Liver (tissue), 9 donors: Measurements from ENCODE around the gene INSC. TPM values are rescaled to one million over a fixed set of nuclear protein-coding genes. Genes with fewer than 3 reads are reported as not detected.
A peak's percentile ranks its signal among the peaks of the same experiment; 100 is the strongest.

ENCODE experiments used
- DNase-seq: peaks from one replicate; pipeline ENCODE4 v3.0.0-alpha.2; 2017; ENCODE audit warnings: low spot score
- H3K27ac ChIP-seq, 2 donors: one replicate each; pipeline ENCODE4 v1.7.0; 2013; ENCODE audit warnings: inconsistent platforms in 2 of 2, low read length in 2 of 2, control low read depth in 1 of 2, low read depth in 1 of 2, mild to moderate bottlenecking in 1 of 2
- H3K27me3 ChIP-seq, 4 donors: one replicate each; pipeline versions ENCODE4 v1.6.1 to v1.7.0; 2013; ENCODE audit warnings: low read length in 3 of 4, inconsistent platforms in 1 of 4, mild to moderate bottlenecking in 1 of 4, moderate library complexity in 1 of 4; ENCODE audit not compliant: control insufficient read depth in 4 of 4, insufficient read depth in 4 of 4
- H3K36me3 ChIP-seq, 4 donors: one replicate each; pipeline versions ENCODE4 v1.6.1 to v1.7.0; 2013; ENCODE audit warnings: low read length in 3 of 4, mild to moderate bottlenecking in 3 of 4, low read depth in 1 of 4, moderate library complexity in 1 of 4; ENCODE audit not compliant: control insufficient read depth in 4 of 4, insufficient read depth in 3 of 4
- H3K4me1 ChIP-seq, 4 donors: one replicate each; pipeline versions ENCODE4 v1.6.1 to v1.7.0; 2013; ENCODE audit warnings: low read length in 3 of 4, mild to moderate bottlenecking in 3 of 4, moderate library complexity in 1 of 4; ENCODE audit not compliant: control insufficient read depth in 4 of 4, insufficient read depth in 4 of 4
- H3K4me3 ChIP-seq, 3 donors: one replicate each; pipeline versions ENCODE4 v1.6.1 to v1.7.0; 2013; ENCODE audit warnings: low read length in 3 of 3, control low read depth in 1 of 3, low read depth in 1 of 3, mild to moderate bottlenecking in 1 of 3
- H3K9ac ChIP-seq, 2 donors: one replicate each; pipeline ENCODE4 v1.7.0; 2013; ENCODE audit warnings: low read length in 2 of 2, mild to moderate bottlenecking in 2 of 2, moderate library complexity in 2 of 2, control low read depth in 1 of 2, low read depth in 1 of 2
- H3K9me3 ChIP-seq, 4 donors: one replicate each; pipeline versions ENCODE4 v1.6.1 to v1.7.0; 2013; ENCODE audit warnings: low read length in 3 of 4; ENCODE audit not compliant: control insufficient read depth in 4 of 4
- EGR1 ChIP-seq, 2 donors: IDR thresholded peaks; 2 replicates each; pipeline ENCODE4 v1.6.1; 2016 to 2018; ENCODE audit warnings: antibody characterized with exemption in 2 of 2, low read depth in 2 of 2
- FOXA1 ChIP-seq: IDR thresholded peaks from 2 replicates; pipeline ENCODE4 v1.6.1; 2016; ENCODE audit warnings: antibody characterized with exemption
- FOXA2 ChIP-seq: IDR thresholded peaks from 2 replicates; pipeline ENCODE4 v1.6.1; 2016; ENCODE audit warnings: antibody characterized with exemption
- GABPA ChIP-seq, 2 donors: IDR thresholded peaks in 1 of 2; conservative IDR thresholded peaks in 1 of 2; 2 replicates each; pipeline ENCODE4 v1.6.1; 2016; ENCODE audit warnings: antibody characterized with exemption in 2 of 2, mild to moderate bottlenecking in 1 of 2, moderate library complexity in 1 of 2
- HNF4G ChIP-seq: IDR thresholded peaks from 2 replicates; pipeline ENCODE4 v1.6.1; 2016; ENCODE audit warnings: antibody characterized with exemption
- JUND ChIP-seq, 2 donors: IDR thresholded peaks; 2 replicates each; pipeline ENCODE4 v1.6.1; 2016; ENCODE audit warnings: antibody characterized with exemption in 2 of 2
- RAD21 ChIP-seq, 2 donors: IDR thresholded peaks; 2 replicates each; pipeline ENCODE4 v1.6.1; 2016; ENCODE audit warnings: antibody characterized with exemption in 2 of 2, mild to moderate bottlenecking in 2 of 2
- RXRA ChIP-seq, 2 donors: IDR thresholded peaks; 2 replicates each; pipeline ENCODE4 v1.6.1; 2017 to 2018; ENCODE audit warnings: antibody characterized with exemption in 2 of 2, mild to moderate bottlenecking in 1 of 2
- WGBS: extraction: QIAGEN DNeasy Blood & Tissue Kit; methylation state at CpG from one replicate; pipeline ENCODE4 v1.1.7; 2013; 5-methylcytosine and 5-hydroxymethylcytosine counted together
- polyA plus RNA-seq, 2 donors: library from polyadenylated mRNA; stranded (reverse) in 1 of 2; unstranded in 1 of 2; fragments of 200-250 nt in 1 of 2; fragments of >200 nt in 1 of 2; fragmentation: Nextera tagmentation in 1 of 2; extraction: Ambion mirVana in 1 of 2; gene quantifications; one replicate each; pipeline versions ENCODE4 v1.2.1 to v1.2.3, GENCODE V29; 2013 to 2015
- total RNA-seq, 2 donors: library from RNA; depleted of rRNA; stranded (reverse); fragments of >200 nt; gene quantifications; one replicate each; pipeline ENCODE4 v1.2.3, GENCODE V29; 2014
- TF ChIP-seq, protein P1 (sequence below): fragments of 150-350 bp; IDR thresholded peaks from 2 replicates; pipeline ENCODE4 v1.5.1; 2017; ENCODE audit warnings: improper control_type of control experiment, low read depth, low read length; ENCODE audit not compliant: missing input control
- TF ChIP-seq, protein P2 (sequence below): IDR thresholded peaks from 2 replicates; pipeline ENCODE4 v1.6.1; 2016; ENCODE audit warnings: antibody characterized with exemption
- TF ChIP-seq, protein P3 (sequence below): IDR thresholded peaks from 2 replicates; pipeline ENCODE4 v1.6.1; 2016; ENCODE audit warnings: antibody characterized with exemption, mild to moderate bottlenecking
- donor health status: healthy.
- donor health status: healthy.
- donor health status: healthy.
- donor health status: healthy.
- donor health status: healthy.

Gene INSC
- total and polyA plus RNA-seq, 4 donors = 0.02 to 0.25 (median 0.12) TPM

DNA sequence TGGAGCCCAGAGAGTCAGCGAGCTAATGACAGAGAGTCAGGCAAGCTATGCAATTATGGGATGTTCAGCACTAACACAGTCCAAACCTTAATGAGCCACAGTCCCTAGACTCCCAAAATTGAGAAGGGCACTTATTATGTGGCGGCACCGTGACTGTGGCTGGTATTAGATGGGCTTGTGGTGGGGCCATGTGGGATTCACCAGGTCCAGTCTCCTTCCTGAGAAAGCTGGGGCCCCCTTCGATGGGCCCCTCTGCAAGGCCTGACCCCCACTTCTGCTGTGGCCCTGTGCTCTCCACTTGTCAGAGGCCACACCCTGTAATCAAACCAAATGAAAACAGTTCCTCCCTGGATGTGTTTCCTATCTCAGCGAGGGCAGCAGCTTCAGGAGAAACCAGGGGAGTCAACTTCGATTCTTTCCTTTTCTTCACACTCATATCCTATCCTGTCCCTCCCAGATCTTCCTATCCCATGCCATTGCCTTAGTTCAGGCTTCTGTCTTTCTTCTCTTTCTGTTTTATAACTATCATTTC, 42.9 kb downstream of the INSC start:
- Histone ChIP-seq H3K36me3 (no peaks in the 10 kb centered on the region), H3K27me3 (no peaks in the 10 kb centered on the region), H3K9ac (no peak overlapping the region), H3K4me3 (no peak overlapping the region), H3K4me1 (peaks cover 0 to 2% (median 0%) of the 10 kb centered on the region in 4 donors), H3K27ac (no peak overlapping the region), H3K9me3 (no peaks in the 10 kb centered on the region)
- DNase-seq = no peak
- no peak for TF ChIP-seq RXRA (IDR thresholded peaks at IDR 0.05)
- no peak for TF ChIP-seq FOXA1
- TF ChIP-seq FOXA2 = no peak
- no peak for TF ChIP-seq JUND (IDR thresholded peaks at IDR 0.05)
- TF ChIP-seq, protein P1, sequence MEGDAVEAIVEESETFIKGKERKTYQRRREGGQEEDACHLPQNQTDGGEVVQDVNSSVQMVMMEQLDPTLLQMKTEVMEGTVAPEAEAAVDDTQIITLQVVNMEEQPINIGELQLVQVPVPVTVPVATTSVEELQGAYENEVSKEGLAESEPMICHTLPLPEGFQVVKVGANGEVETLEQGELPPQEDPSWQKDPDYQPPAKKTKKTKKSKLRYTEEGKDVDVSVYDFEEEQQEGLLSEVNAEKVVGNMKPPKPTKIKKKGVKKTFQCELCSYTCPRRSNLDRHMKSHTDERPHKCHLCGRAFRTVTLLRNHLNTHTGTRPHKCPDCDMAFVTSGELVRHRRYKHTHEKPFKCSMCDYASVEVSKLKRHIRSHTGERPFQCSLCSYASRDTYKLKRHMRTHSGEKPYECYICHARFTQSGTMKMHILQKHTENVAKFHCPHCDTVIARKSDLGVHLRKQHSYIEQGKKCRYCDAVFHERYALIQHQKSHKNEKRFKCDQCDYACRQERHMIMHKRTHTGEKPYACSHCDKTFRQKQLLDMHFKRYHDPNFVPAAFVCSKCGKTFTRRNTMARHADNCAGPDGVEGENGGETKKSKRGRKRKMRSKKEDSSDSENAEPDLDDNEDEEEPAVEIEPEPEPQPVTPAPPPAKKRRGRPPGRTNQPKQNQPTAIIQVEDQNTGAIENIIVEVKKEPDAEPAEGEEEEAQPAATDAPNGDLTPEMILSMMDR = no peak
- TF ChIP-seq, protein P2, sequence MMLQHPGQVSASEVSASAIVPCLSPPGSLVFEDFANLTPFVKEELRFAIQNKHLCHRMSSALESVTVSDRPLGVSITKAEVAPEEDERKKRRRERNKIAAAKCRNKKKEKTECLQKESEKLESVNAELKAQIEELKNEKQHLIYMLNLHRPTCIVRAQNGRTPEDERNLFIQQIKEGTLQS = no peak
- TF ChIP-seq EGR1 (IDR thresholded peaks at IDR 0.05; ENCODE audit: low read depth in 2 of 2) = no peak
- 88% methylated on average over 6 of the region's 6 CpGs for WGBS

DNA sequence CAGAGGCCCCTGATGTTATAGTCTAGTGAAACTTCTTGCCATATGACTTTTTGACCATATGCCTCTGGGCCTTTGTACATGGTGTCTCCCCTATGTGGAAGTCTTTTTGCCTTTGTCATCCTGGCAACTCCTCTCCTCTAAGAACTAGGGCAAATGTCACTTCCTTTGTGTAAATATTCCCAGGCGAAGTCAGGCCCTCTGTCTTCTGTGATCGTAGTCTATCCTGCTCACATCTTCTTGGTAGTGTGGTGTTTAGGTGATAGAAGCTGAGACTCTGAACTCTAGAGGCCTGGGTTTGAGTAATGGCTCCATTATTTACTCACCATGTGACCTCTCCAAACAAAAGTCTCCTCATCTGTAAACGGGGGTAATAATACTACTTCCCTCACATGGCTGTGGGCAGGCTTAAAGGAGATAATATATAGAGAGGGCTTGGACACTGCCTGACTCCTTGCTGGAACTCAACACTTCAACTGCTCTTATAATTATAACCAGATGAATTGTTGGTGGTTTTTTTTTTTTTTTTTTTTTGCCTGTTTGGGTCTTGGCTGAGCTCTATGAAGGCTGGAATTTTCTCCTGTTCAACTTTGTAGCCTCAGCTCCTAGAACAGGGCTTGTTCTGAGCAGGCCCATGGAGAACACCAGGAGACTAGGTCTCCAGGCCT, 43.8 kb downstream of the INSC start:
- Histone ChIP-seq H3K27ac (no peak overlapping the region), H3K4me3 (no peak overlapping the region), H3K27me3 (no peaks in the 10 kb centered on the region), H3K9me3 (no peaks in the 10 kb centered on the region), H3K9ac (no peak overlapping the region), H3K4me1 (peaks cover 0 to 2% (median 0%) of the 10 kb centered on the region in 4 donors), H3K36me3 (no peaks in the 10 kb centered on the region)
- 22% methylated on average over 3 of the region's 3 CpGs for WGBS
- TF ChIP-seq, protein P3, sequence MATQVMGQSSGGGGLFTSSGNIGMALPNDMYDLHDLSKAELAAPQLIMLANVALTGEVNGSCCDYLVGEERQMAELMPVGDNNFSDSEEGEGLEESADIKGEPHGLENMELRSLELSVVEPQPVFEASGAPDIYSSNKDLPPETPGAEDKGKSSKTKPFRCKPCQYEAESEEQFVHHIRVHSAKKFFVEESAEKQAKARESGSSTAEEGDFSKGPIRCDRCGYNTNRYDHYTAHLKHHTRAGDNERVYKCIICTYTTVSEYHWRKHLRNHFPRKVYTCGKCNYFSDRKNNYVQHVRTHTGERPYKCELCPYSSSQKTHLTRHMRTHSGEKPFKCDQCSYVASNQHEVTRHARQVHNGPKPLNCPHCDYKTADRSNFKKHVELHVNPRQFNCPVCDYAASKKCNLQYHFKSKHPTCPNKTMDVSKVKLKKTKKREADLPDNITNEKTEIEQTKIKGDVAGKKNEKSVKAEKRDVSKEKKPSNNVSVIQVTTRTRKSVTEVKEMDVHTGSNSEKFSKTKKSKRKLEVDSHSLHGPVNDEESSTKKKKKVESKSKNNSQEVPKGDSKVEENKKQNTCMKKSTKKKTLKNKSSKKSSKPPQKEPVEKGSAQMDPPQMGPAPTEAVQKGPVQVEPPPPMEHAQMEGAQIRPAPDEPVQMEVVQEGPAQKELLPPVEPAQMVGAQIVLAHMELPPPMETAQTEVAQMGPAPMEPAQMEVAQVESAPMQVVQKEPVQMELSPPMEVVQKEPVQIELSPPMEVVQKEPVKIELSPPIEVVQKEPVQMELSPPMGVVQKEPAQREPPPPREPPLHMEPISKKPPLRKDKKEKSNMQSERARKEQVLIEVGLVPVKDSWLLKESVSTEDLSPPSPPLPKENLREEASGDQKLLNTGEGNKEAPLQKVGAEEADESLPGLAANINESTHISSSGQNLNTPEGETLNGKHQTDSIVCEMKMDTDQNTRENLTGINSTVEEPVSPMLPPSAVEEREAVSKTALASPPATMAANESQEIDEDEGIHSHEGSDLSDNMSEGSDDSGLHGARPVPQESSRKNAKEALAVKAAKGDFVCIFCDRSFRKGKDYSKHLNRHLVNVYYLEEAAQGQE = no peak
- peak in 1 of 2 donors; percentile 41 for TF ChIP-seq RXRA (IDR thresholded peaks at IDR 0.05)
- DNase-seq = no peak

DNA sequence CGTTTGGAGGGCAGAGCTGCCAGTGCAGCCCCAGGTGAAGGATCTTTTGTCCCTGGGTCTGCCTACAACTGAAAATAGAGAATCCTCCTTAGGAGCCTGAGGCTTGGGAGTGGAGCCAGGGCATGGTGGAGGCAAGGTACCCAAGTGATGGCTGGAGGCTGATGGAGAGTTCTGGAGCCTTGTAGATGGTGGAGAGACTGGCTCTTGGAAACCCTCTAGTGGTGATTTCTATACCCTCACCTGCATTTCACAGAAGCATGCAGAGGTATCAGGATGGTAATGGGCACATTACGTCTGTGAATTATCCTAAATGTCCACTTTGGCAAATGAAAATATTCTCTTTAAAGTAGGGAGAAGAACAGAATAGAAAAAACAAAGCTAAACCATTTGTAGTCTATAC, 44.4 kb downstream of the INSC start:
- no peaks in the 10 kb centered on the region for H3K9me3 ChIP-seq

More for the DNA sequence above, 44.4 kb downstream of the INSC start:
- H3K4me1 ChIP-seq = peaks cover 0 to 2% (median 0%) of the 10 kb centered on the region in 4 donors
- peak; percentile 51 to 77 for TF ChIP-seq RAD21 (IDR thresholded peaks at IDR 0.05)
- TF ChIP-seq, protein P1 = peak; percentile 41
- TF ChIP-seq HNF4G = no peak
- no peak for TF ChIP-seq GABPA (IDR thresholded peaks at IDR 0.05 in 1 of 2, conservative IDR thresholded peaks at IDR 0.05 in 1 of 2)
- H3K36me3 ChIP-seq = no peaks in the 10 kb centered on the region
- H3K4me3 ChIP-seq = no peak overlapping the region
- H3K27ac ChIP-seq = no peak overlapping the region
- H3K9ac ChIP-seq = no peak overlapping the region
- DNase-seq = no peak
- 91% methylated on average over 2 of the region's 2 CpGs for WGBS
- no peaks in the 10 kb centered on the region for H3K27me3 ChIP-seq
